Epithelial cell of proximal tubule (primary cell): ENCODE results near the gene ACTL7A. TPM values are rescaled to one million over a fixed set of nuclear protein-coding genes. Genes with fewer than 3 reads are reported as not detected.

Source experiments
- DNase-seq: peaks from one replicate; pipeline ENCODE4 v3.0.0-alpha.2; 2011; ENCODE audit warnings: low read depth
- H3K4me3 ChIP-seq: 2 replicates; pipeline ENCODE4 v1.5.1; 2011; ENCODE audit warnings: low read depth, mild to moderate bottlenecking, low read length
- CTCF ChIP-seq: conservative IDR thresholded peaks from 2 replicates; pipeline ENCODE4 v1.5.1; 2012; ENCODE audit warnings: low read depth, mild to moderate bottlenecking, low read length
- total RNA-seq: library from RNA; depleted of rRNA; stranded (reverse); fragments of >200 nt; gene quantifications from 2 replicates; pipeline ENCODE4 v1.2.3, GENCODE V29; 2015

ACTL7A gene
- total RNA-seq, 1 donor from 2014 or later = not detected

- DNase-seq = no peak
- no peak overlapping the region for H3K4me3 ChIP-seq
- no peak for TF ChIP-seq CTCF
Measured at GRCh38 chr9:108865037-108865436, 3.0 kb downstream of the ACTL7A start.

- no peak for DNase-seq
- TF ChIP-seq CTCF = no peak
- H3K4me3 ChIP-seq = no peak overlapping the region
Measured at GRCh38 chr9:108866001-108866420, 3.9 kb downstream of the ACTL7A start.

- no peak for DNase-seq
- no peak for TF ChIP-seq CTCF
- no peak overlapping the region for H3K4me3 ChIP-seq
Measured at GRCh38 chr9:108867116-108867515, 5.0 kb downstream of the ACTL7A start.

- no peak for TF ChIP-seq CTCF
- no peak for DNase-seq
Measured at GRCh38 chr9:108867829-108868228, 5.8 kb downstream of the ACTL7A start.

GRCh38 chr9:108869092-108869725, 7.1 kb downstream of the ACTL7A start:
- DNase-seq = peak; percentile 40
- H3K4me3 ChIP-seq = no peak overlapping the region
- no peak for TF ChIP-seq CTCF

More at GRCh38 chr9:108867829-108868228, 5.8 kb downstream of the ACTL7A start:
- no peak overlapping the region for H3K4me3 ChIP-seq

GRCh38 chr9:108874058-108874788, 12.2 kb downstream of the ACTL7A start:
- DNase-seq = no peak
- no peak overlapping the region for H3K4me3 ChIP-seq
- TF ChIP-seq CTCF = no peak
